ELF-1 (cell line): ENCODE measurements around the gene FALEC.

ENCODE experiments used
- DNase-seq: peaks from one replicate; pipeline ENCODE4 v3.0.0-alpha.2; 2016; ENCODE audit warnings: low read depth, low spot score

Gene FALEC

DNA sequence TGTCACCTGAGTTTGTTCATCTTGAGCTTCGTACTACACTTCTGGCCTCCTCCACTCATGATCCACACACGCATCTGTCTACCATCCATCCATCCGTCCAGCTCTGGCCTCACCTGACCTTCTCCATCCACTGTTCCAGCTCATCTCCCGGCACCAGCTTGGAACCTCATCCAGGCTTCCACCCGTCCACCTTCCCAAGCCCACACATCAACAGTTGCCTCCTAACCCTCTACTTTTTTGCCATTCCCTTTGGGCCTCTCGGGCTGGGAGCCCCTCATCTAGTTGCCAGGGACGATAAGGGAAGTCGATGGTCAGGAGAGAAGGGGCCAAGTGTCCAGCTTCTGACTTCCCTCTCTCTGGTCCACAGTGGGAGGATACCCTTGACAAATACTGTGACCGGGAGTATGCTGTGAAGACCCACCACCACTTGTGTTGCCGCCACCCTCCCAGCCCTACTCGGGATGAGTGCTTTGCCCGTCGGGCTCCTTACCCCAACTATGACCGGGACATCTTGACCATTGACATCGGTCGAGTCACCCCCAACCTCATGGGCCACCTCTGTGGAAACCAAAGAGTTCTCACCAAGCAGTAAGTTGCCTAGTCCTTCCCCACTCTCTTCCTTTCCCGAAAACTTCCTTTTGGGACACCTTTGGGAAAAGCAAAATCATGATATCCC is 3.4 kb upstream of the FALEC start:
- DNase-seq, result no peak

GRCh38 chr1:150512846-150513245 is 2.7 kb upstream of the FALEC start:
- DNase-seq, result no peak

- DNase-seq, result no peak
Observed at GRCh38 chr1:150513351-150513791, 2.2 kb upstream of the FALEC start.

- no peak for DNase-seq
Observed at GRCh38 chr1:150514260-150514659, 1.3 kb upstream of the FALEC start.

GRCh38 chr1:150514913-150515327 is 632 bp upstream of the FALEC start:
- DNase-seq, result no peak

GRCh38 chr1:150516050-150516591 is 569 bp downstream of the FALEC start:
- DNase-seq, result peak; percentile 52

- DNase-seq, result no peak
Observed at GRCh38 chr1:150516616-150517015, 1.1 kb downstream of the FALEC start.

GRCh38 chr1:150521196-150521968 is 5.8 kb downstream of the FALEC start:
- no peak for DNase-seq

DNA sequence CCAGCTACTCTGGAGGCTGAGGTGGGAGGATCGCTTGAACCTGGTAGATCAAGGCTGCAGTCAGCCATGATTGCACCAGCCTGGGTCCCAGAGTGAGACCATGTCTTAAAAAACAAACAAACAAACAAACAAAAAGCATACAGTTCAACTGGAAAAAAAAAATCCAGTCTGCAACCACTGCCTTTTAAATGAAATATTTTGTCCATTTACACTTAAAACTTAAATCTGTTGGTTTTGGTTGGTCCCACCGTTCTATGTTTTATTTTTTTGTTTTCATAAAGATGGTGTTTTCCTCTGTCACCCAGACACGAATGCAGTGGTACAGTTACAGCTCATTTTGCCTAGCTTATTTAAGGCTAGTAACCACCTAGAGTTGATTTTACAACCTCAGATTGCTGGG is 9.8 kb downstream of the FALEC start:
- no peak for DNase-seq

- no peak for DNase-seq
Observed at GRCh38 chr1:150528196-150528595, 12.6 kb downstream of the FALEC start.

DNA sequence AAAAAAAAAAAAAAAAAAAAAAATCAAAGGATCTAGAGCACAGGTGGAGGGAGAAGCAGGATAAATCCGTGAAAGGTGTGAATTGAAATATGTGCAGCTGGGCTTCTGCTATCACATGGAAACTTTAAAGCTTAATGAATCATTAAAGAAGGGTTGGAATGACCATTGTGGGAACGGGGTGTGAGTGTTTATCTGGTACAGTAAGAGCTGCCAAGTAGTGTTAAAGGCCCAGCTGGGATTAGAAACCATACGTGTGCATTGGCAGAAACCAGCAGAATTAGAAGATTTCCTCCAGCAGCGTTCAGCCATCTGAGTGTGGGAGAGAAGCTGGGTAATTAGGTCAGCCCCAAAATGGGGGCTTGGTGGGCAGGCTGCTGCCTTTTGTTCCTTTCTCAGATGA is 13.5 kb downstream of the FALEC start:
- DNase-seq, result no peak

DNA sequence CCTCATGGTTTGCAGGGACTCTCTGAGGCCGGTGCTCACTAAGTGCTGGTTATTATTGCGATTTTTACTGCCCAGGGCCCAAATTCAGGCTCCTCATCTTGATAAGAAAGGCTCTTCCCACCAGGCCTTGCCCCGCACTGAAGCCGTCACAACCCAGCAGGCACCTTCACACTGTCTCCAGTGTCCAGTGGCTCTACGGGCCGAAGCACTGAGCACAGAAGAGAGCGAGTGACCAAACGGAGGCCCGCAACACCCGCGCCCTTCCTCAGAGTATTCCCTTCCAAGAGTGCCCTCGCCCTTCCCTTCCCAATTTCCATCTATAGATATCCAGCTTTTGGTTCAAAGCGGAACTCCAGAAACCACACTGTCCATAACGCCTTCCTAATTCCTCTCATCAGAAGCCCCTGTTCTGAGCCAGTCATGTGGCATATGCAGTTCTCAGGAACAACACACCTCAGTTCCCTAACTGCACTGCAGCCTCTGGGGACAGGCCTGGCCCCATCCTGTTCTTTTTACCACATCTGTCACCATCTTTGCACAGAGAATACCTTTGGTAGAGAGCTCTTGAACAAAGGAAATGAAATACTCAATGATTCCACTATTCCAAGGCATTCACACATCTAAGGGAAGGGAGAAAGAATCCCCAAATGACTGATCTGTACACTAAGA is 15.1 kb downstream of the FALEC start:
- no peak for DNase-seq

DNA sequence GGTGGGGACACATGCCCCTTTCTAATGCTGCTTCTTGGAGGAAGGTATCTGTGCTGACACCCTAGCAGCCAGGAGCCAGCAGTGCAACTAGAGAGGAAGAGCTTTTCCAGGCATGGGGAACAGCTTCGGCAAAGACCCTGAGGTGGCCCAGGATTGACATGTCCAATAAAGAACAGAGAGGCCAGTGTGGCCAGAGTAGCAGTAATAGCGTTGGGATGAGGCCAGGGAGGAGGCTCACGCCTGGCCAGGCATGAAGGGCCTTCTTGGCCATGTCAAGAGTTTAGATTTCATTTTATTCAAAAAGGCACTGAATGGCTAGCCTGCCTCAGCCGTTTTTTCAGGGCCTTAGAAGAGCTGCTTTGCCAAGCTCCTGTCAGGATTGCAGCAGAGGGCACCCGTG is 17.3 kb downstream of the FALEC start:
- no peak for DNase-seq

GRCh38 chr1:150534002-150534401 is 18.4 kb downstream of the FALEC start:
- DNase-seq, result no peak

GRCh38 chr1:150535511-150536287 is 20.1 kb downstream of the FALEC start:
- DNase-seq, result peak; percentile 55

- no peak for DNase-seq
Observed at GRCh38 chr1:150536836-150537731, 21.5 kb downstream of the FALEC start.

- DNase-seq, result peak; percentile 54
Observed at GRCh38 chr1:150537732-150538684, 22.5 kb downstream of the FALEC start.

- DNase-seq, result no peak
Observed at GRCh38 chr1:150543500-150544143, 28.1 kb downstream of the FALEC start.

- DNase-seq, result no peak
Observed at GRCh38 chr1:150544204-150544603, 28.7 kb downstream of the FALEC start.
